Stimulated activated CD8-positive, alpha-beta memory T cell treated with anti-CD3 and anti-CD28 coated beads, Interleukin-4, amount 100 ng/mL, for 48 hours (primary cell): ENCODE measurements around the gene TPPP3.
"Not testable (repeated sequence)": the region's sequence is repeated elsewhere in the genome, so short reads cannot be mapped to it uniquely, and the experiment has no call there.

Experiments
- DNase-seq: peaks from one replicate; pipeline ENCODE4 v3.0.0-alpha.2; 2020

The TPPP3 gene

GRCh38 chr16:67388591-67388990, 4.7 kb downstream of the TPPP3 start:
- DNase-seq = no peak

DNA sequence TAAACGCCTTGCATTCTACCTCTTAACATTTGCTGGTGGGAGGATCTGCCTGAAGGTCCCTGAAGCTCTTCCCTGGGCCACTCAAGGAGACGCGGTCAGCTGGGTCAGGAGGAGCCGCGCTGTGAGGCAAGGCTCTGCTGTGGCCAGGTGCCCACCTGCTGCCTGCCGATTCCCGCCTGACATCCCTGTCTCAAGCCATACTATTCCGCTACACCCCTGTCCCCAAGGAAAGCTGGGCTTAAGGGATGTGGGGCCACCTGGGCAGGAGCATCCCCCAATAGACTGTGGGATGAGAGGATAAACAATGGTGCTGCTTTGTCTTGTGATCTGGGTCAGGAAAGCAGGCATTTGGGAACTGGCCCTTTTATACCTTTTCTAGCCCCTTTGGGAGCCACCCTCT, 5.1 kb downstream of the TPPP3 start:
- no peak for DNase-seq

- no peak for DNase-seq
Measured at GRCh38 chr16:67387479-67388079, 5.7 kb downstream of the TPPP3 start.

DNA sequence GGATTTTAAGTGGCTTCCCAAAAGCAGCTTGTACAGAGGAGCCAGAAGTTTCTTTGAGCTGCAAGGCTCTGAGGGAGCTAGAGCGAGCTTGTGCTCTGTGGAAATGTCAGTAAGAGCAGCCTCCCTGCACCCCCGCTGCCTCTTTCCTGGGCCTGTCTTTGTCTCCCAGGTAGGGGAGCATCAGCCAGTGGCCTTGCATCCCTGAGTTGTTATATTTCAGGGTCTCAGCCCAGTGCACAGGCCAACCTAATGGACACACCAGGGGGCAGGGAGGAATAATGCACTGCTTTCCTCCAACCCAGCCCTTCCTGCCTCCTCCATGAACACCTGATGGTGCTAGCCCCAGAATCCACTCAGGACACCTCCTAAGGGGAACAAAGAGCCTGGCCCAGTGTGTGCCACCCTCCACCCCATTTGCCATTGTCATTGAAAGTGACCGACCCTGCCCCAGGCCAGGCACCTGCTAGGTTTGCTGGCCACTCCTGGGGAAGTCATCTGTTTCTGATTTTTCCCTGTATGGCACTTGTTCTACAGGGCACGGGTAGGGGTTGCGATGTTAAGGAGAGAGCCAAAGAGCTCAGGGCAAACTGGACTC, 6.3 kb downstream of the TPPP3 start:
- peak; percentile 5 for DNase-seq

DNA sequence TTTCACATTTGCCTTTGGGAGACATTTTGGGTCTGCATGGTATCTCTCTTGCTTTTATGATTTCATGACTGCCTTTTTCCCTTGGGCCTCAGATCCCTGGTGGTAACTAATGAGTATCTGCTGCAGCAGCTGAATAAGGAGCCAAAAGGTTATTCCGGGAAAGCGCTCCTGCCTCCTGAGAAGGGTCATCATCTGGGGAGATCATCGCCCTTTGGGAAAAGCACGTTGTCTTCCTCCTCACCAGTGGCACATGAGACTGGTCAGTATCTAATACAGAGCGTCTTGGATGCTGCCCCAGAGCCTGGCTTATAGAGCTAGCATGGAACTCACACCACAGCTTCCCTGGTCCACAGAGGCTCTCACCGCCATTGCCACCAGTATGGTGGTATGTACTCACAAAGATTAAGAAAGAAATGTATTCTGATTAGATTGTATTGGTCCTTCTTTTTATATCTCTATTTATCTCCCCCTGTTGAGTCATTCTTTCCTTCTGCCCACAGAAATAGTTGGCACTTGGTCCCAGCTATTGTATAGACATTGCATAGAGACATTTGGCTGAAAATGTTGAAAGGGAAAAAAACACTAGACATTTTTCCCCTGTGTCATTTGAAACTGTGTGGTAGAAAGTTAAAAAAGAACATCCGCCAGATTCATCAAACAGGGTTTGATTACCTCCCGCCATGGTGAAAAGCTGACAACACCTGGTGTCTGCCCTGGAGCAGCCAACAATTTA, 8.4 kb downstream of the TPPP3 start:
- DNase-seq = no peak

- no peak for DNase-seq
Measured at GRCh38 chr16:67383284-67383683, 10.0 kb downstream of the TPPP3 start.

GRCh38 chr16:67378642-67379041, 14.7 kb downstream of the TPPP3 start:
- no peak for DNase-seq

GRCh38 chr16:67376012-67376411, 17.3 kb downstream of the TPPP3 start:
- DNase-seq = not testable (repeated sequence)

GRCh38 chr16:67372664-67373063, 20.6 kb downstream of the TPPP3 start:
- DNase-seq = no peak

GRCh38 chr16:67370661-67371060, 22.6 kb downstream of the TPPP3 start:
- no peak for DNase-seq

- no peak for DNase-seq
Measured at GRCh38 chr16:67364600-67365235, 28.6 kb downstream of the TPPP3 start.

GRCh38 chr16:67361038-67361437, 32.3 kb downstream of the TPPP3 start:
- no peak for DNase-seq

- DNase-seq = not testable (repeated sequence)
Measured at GRCh38 chr16:67359540-67360269, 33.6 kb downstream of the TPPP3 start.

GRCh38 chr16:67357561-67357960, 35.7 kb downstream of the TPPP3 start:
- DNase-seq = no peak

- no peak for DNase-seq
Measured at GRCh38 chr16:67356396-67356795, 36.9 kb downstream of the TPPP3 start.

DNA sequence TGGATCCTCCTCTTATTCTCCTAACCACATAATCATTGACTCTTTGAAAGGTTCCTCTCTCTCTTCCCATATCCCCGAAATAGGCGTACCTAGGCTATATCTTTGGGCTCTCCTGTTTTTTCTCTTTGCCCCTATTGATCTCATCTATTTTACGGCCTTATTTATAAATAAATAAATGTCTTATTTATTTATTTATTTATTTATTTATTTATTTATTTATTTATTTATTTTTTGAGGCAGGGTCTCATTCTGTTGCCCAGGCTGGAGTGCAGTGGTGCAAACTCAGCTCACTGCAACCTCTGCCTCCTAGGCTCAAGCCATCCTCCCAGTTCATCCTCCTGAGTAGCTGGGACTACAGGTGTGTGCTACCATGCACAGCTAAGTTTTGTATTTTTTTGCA, 40.8 kb downstream of the TPPP3 start:
- DNase-seq = not testable (repeated sequence)

- no peak for DNase-seq
Measured at GRCh38 chr16:67350324-67350723, 43.0 kb downstream of the TPPP3 start.

GRCh38 chr16:67349172-67349571, 44.1 kb downstream of the TPPP3 start:
- DNase-seq = no peak

DNA sequence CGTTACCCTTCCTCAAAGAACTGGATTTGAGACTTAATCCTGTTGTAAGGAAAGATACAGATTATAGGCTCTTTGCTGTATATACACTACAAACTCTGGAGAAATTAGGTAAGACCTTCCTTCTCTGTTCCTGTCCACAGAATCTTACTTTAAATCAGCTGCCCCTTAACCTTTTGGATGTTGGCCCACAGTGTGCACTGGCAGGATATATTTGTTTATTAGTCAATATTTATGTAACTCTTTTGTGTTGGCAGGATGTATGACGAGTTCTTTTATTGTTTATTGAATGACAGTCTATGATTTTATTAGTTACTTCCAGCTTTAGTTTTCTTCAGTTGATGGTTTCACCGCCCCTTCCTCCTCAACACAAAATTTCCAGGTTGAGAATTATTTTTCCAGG, 47.0 kb downstream of the TPPP3 start:
- no peak for DNase-seq

GRCh38 chr16:67345401-67345800, 47.9 kb downstream of the TPPP3 start:
- no peak for DNase-seq

DNA sequence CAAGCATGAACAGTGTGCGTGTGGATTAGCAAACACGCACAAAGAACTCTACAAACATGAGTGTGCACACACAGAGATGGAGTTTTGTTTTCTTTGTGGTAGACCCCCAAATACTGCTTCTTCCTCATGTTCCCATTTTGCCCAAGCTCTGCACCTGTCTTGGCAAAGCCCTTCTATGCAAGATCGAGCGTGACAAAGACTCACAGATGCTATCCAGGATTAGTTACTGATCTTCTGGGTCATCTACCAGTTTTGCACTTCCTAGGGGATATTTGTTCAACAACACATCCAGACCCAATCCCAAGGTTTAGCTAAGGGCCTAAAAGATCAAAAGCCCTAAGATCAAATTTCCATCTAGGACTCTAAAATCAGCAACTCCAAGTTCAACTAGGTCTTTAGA, 50.7 kb downstream of the TPPP3 start:
- no peak for DNase-seq

DNA sequence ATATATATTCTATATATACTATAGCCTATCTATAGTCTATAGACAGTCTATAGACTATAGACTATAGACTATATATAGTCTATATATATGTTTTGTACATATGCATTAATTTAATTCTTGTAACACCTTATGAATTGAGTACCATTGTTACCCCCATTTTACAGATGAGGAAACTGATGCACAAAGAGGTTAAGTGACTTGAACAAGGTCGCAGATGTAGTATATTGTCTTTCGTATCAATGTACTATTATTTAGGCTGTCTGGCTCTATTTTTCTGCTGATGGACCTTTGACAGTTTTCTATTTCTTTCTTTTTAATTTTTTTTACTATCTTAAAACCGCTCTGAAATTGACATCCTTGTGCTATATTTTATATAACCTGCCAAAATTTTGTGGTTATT, 52.0 kb downstream of the TPPP3 start:
- DNase-seq = no peak
